Measurements from ENCODE around the gene SLC16A8.
"Not testable (repeated sequence)": the region's sequence is repeated elsewhere in the genome, so short reads cannot be mapped to it uniquely, and the experiment has no call there.

Gene SLC16A8

DNA sequence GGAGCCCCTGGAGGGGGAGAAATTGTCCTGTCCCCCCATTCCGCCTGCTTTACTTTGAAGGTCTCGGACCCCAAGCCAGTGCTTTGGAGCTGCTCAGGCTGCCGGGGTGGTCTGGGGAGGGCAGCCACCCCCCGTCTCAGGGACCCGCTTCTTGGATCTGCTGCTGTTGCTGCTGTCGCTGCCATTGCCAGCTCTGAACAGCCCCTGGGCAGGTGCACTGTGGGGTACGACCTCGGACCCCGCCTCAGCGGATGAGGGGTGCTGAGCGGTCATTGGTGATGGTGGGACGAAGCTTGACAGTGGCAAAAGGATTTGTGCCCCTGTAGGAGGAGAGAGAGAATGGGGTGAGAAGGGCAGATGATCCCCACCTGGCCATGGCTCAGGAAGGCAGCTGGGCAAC, 1.1 kb upstream of the SLC16A8 start:
- no peak for DNase-seq

DNA sequence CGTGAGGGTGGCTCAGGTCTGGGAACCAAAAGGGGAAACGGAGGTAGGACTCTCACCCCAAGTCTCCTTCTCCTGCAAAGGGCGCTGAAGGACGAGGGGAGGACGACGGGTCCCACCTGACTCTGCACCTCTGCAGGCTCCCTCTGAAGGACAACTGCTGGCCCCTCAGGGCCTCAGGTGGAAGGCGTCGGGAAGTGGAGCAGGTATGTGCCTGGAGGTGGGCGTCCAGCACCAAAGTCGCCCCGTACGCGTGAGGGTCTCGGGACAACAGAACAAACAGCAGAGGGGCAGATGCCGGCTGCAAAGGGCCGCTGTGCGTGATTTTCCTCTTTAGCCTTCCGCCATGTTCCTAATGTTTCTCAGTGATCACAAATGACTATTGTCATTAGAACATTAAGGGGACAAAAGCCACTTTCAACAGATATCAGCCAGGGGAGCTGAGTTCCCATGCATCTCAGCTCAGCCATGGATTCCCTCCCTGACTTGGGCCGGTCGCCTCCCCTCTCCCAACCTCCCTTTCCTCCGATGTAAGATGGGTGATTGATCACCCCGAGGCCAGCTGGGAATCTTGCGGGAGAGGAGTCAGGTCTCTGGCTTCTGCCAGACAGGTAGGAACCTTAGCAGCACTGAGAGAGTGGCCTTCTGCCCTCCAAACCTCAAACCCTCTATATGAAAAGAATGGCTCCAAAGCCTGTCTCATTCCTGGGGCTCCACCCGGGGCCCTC, 836 bp downstream of the SLC16A8 start:
- DNase-seq: no peak

DNA sequence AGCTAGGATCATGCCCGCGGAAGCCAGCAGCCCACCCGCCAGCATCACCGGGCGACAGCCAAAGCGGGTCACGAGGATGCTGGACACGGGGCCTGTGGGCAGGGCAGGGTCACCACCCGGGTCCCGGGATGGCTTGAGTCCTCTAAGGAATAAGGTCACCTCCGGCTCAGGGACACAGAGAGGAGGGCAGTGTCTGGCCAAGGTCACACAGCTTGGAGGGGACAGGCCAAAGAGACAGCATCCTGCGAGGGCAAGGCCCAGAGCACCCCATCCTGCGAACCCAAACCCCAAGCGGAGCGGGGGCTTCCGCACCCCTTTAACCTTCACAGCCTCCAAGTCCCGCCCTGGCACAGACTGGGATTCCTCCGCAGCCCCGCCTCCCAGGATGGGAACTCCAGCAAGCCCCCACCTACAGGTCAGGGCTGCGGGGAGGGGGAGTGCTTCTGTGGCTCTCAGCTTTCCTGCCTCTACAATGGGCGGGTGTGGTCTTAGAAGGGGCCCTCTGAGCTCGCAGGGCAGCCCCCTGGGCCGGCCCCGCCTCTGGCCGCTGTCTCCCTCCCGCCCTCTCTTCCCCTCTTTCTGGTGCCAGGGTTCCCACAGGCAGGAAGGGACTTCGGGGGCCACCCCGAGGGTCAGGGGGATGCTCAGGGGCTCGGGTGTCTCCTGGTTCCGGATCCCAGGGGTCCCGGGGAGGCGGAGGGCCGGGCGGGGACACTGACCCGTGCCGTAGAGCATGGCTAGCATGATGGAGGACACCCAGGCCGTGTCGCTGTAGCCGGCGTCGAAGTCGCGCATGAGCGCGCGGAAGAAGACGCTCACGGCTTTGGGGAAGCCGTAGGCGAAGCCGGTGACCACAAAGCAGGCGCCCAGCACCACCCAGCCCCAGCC, 1.8 kb downstream of the SLC16A8 start:
- DNase-seq: no peak

DNA sequence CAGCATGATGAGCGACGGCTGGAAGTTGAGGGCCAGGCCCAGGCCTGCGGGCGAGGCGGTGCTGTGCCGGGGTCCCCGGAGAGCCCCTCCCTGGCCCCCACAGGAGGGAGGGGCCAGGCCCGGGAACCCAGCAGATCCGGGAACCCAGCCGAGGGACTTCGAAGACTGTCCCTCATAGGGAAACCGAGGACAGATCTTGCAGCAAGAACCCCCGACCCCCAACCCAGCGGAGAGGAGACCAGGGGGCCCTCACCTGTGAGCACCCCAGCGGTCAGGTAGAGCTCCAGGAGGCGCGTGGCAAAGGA, 2.4 kb downstream of the SLC16A8 start:
- DNase-seq: no peak

DNA sequence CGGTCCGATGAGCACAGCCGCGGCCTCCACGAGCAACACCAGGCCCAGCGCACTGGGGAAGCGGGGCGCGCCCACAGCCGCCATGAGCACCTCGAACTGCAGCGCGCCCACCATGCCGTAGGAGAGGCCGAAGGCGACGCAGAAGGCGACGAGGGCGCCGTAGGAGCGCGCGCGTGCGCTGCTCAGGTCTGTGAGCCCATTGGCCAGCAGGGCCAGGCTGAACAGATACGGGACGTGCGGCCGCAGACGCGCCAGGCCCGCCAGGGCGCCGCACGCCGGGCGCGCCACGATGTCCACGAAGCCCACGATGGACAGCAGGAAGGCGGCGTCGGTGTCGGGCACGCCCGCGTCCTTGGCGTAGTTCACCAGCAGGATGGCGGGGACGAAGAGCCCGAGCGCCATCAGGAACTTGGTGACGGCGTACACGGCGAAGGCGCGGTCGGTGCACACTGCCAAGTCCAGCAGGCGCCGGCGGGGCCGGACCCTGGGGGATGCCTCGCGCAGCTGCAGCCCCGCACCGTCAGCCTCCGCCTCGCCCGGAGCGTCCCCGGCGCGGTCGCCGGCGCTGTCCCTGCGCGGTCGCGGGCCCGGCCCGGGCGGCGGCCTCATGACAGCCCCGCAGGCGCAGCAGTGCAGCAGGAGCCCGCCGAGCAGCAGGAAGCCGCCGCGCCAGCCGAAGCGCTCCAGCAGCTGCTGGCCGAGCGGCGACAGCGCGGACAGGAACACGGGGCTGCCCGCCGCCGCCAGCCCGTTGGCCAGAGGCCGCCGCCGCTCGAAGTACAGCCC, 2.9 kb downstream of the SLC16A8 start:
- no peak for DNase-seq

DNA sequence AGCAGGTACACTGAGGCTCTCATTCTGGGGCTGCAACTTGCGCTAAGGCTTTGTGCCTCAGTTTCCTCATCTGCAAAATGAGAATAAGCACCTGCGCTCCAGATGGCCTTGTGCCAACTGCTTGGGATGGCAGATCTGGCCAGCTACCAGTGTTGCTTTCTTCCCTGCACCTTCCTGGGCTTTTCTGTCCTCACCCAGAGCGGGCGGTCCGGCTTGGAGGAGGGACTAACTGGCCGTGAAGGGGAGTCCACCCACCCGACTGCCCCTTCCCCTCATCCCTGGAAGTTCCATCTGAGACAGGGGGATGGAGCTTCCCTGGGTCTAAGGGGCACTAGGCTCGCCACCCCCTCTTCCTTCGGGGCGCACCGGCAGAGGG, 3.5 kb downstream of the SLC16A8 start:
- DNase-seq: no peak

DNA sequence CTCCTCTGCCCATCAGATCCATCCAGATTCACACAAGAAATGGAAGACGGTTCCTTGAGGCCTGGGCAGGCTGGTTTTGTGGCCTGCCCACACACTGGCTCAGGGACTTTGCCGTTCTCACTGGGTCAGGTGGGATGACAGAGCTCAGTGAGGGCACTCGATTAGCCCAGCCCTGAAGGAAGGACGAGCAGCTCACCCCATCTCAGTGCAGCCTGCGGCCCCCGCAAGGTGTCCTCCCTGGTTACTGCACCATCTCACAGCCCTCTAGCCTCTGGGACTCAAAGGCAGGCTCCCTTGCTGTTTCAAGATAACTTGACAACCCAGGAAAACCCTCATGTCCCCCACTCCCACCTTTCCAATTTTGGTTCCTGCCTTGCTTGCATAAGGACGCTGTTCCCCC, 4.2 kb downstream of the SLC16A8 start:
- no peak for DNase-seq

DNA sequence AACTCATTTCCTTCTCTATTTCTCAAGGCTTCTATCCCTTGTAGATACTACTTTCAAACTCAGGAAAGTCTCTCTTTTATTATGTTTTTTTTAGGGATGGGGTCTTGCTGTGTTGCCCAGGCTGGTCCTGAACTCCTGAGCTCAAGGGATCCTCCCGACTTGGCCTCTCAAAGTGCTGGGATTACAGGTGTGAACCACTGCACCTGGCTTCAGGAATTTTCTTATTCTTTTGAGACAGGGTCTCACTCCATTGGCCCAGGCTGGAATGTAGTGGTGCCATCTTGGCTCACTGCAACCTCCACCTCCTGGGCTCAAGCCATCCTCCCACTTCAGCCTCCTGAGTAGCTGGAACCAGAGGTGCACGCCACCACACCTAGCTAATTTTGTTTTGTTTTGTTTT, 4.8 kb downstream of the SLC16A8 start:
- not testable (repeated sequence) for DNase-seq

DNA sequence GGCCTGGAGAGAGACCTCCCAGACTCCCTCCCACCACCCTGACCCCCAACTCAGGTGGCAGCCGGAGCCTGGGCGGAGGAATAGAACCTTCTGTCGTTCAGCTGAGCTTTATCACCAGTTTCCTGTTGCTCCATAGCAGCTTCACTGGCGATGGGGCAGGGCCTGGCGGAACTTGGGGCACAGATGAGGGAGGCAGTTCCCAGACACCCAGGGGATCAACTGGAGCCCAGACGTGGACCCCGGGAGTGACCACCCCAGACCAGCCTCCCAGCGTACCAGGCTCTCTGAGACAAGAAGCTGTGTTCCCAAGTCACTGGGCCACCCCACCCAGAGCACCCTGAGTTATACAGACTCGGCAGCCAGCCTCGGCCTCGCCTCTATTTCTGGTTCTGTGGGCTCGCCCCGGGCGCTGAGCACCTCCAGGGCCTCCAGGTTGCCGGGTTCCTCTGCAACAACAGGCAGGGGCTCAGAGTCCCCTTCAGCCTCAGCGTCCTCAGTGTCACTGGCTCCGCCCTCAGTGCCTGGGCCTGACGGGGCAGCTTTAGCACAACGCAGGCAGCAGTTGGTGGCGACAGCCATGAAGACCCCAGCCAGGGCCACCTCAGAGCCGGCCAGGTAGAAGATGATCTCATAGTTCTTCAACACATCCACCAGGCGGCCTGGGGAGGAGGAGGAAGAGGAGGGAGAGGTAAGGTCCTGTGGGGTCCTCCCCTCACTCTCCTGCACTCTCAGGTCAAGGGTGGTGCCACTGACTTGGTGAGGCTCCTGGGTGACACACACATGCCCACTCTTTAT, 5.7 kb downstream of the SLC16A8 start:
- no peak for DNase-seq

DNA sequence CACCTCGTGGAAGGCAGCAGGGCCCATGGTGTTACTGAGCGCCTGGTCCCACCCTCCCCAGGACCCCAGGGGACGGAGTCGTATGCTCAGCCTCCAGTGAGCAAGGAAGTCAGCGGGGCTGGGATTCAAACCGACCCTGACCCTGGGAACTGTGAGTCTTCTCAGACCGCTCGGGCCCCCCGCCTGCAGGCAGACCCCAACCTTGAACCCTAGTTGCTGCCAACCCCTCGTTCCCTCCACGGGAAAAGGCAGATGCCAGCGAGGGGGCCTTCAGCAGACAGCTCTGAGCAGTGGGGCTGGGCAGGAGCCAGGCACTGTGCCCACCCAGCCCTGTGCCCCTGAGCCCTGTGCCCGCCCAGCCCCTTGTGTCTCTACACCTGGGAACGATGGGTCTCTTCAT, 6.4 kb downstream of the SLC16A8 start:
- DNase-seq: no peak

DNA sequence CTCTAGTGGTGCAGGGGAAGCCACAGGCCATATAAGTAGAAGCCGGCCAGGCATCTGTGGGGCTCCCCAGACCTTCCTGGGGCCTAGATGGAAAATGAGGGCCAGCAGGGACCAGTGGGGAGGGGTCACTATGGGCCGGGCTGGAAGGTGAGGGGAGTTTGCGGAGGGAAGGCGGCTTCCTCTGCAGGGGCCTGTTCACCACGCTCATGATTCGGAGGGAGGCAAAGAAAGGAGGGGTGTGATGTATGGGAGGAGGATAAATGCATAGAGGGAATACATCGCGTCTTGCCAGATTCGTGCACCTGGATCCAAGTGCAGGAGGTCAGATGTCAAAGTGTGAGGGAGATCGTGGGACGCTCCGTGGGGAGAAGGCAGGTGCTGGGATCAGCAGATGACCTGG, 6.9 kb downstream of the SLC16A8 start:
- no peak for DNase-seq

DNA sequence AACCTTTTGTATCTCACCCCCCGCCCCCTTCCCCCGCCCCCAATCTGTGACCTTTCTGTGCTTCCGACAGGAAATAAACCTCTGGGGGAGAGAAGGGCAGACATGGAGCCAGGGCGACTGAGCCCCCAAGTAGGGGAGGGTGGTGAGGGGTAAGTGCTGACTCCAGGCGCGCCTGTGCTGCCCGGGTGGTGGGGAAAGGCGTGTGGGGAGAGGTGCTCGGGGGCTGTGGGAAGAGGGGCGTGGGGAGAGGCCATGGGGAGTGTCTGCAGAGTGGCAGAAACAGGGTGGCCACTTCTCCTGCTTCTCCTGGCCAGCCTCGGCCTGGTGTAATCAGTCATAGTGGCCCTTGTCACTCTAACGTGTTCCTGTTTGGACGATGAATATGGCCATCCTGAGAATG, 8.0 kb downstream of the SLC16A8 start:
- no peak for DNase-seq

DNA sequence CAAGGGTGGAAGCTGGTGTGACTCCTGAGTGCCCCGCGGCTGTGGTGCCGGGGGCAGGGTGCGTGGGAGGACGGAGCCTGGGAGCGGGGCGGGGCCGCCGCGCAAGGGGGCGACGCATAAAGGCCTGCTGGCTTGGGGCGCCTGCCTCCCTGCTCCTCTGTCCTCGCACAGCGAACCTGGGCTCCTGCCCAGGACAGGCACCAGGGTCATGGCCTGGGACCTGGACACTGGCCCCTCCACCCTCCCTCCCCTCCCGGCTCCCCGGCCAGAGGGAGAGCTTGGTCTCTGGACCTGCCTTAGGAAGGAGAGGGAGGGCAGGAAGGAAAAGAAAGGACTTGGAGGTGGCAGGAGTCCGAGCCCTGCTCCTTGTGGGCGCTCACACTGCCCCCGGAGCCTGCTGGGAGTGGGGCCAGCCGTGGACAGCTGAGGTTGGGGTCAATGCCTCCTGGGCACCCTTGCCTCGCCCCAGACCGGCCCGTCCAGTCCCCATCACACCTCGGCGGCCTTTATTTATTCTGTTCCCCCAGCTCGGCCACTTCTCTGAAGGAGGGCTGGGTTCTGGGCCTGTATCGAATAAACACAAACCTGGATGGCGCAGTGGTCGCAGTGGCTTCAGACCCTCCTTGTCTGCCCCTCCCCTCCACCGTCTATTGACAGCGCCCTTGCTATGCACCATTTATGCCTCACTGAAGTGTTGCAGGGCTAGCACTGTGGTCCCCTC, 8.7 kb downstream of the SLC16A8 start:
- DNase-seq: no peak

DNA sequence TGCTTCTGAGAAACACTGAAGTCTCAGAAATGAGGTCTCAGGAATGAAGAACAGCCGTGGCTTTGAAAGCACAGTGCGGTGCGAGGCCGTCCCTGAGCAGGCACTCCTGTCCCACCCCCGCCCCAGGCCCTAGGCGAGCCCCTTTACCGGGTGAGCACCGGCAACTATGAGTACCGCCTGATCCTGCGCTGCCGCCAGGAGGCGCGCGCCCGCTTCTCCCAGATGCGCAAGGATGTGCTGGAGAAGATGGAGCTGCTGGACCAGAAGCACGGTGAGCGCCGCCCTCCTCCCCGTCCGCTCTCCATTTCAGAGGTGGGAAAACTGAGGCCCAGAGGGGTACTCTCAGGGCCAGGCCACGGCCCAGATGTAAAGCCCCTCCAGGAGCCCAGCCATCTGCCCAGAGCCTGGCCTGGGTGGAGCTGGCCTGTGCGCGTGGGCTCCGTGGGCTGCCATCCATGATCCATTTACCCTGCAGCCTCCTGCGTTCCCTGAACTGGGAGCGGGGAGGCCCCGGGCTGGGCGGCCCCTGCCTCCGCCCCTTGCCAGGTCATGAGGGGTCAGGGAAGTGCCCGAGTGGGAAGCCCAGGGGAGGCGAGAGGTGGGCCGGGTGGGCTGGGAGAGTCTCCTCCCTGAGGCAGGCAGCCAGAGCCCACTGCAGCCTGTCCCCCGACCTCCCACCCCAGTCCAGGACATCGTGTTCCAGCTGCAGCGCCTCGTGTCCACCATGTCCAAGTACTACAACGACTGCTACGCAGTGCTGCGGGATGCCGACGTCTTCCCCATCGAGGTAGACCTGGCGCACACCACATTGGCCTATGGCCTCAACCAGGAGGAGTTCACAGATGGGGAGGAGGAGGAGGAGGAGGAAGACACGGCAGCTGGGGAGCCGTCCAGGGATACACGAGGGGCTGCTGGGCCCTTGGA, 9.5 kb downstream of the SLC16A8 start:
- no peak for DNase-seq

DNA sequence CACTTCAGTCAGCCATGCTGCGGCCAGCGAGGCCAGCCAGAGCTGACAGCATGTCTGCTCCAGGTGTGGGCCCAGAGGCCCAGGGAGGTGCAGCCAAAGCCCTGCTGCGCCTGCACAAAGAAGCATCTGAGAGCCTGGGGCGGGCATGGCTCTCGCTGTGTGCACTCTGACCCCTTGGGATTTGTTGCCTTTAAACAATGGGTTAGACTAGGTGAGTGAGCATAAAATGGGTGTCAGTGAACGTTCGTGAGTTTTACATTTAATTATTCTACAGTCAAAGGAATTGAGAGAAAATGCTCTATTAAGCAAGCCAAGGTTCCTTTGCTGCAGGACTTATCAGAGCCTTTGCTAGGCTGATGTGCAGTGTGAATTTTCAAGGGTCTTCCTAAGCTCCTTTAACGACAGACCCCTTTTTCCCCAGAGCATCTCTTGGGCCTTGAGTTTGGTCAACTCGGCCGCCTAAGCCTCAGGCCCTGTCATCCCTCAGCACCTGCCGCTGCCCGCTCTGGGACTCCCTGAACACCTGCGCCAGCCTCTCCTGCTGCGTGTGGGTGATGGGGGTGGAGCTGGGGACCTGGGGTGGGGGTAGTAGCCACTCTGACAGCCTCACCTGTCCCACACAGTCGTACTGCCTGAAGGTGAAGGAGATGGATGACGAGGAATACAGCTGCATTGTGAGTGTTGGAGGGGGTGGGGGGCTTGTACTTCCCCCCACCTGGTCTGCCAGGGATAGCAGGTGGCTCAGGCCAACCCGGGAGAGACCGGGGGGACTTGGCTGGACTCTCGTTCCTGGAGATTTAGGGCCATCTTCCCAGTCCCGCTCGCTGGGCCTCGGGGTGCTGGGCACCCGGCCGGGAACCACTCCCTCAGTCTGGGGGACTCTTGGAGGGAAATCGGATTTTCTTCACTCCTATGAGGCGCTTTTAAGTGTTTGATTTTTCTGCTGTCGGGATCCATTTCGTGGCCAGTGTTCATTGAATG, 10.5 kb downstream of the SLC16A8 start:
- no peak for DNase-seq

DNA sequence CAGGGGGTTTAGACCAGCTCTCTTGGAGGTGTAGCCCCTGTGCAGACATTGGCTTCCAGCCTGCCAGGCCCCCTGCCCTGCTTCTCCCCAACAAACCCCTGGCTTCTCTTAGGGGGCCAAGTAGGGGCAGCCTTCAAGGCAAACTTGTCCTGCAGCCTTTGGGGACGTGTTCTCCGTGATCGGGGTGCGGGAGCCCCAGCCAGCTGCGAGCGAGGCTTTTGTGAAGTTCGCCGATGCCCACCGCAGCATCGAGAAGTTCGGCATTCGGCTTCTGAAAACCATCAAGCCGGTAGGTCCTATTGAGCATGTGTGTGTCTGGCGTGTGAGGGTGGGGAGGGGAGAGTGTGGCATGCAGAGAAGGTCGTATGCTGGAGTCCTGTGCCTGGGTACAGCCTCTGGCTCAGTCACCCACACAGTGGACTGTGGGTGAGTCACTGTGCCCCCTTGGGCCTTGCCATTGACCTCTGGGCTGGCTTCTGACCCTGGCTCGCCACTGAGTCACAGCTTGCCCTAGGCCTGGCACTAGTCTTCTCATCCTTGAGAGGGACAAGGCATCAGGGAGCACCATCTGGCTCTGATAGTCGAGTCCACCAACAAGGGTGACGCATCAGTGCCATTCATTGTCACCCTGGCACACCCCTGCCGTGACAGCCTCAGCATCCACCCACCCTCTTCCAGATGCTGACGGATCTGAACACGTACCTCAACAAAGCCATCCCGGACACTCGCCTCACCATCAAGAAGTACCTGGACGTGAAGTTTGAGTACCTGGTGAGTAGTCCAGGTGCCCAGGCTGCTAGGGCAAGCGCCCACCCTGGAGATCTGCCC, 11.4 kb downstream of the SLC16A8 start:
- DNase-seq: no peak

DNA sequence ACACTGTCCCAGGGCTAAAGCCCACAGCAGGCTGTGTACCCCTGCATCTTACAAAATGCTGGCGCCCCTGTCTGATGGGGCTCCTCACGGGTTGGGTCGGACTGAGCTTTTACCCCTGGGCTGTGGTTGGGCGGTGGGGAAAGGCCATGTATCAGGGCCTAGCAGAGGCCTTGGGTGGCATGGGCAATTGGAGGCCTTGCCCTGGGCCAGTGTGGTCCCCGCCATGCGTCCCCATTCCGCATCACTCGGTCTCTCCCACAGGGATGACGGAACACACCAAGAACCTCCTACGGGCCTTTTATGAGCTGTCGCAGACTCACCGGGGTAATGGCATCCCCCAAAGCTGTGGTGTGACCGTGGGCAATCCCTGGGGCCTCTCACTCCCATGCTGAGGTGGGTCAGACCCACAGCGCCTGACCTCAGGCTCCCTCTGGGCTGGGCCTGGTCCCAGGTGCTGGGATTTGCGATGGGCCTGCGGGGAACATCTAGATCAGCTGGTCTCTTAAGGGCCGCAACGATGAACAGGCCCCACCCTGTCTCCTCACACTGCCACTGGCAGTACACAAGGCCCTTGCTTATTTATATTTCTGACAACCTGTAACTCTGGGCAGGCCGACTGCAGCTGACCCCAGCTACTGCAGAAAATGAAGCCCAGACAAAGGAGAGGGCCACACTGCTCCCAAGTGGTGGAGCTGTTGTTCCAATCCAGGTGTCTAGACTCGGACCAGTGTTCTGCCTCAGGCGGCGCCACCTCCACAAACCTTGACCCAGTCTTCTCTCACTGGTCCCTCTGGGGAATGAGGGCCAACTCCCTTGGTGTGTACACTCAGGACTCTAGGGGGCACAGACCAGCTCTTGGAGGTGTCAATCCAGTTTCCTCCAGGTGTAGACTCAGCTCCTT, 12.3 kb downstream of the SLC16A8 start:
- DNase-seq: no peak

Data from GOT3 (cell line).